HT-29 (cell line): ENCODE results near the gene MRTFA. TPM values are rescaled to one million over a fixed set of nuclear protein-coding genes. Genes with fewer than 3 reads are reported as not detected.
"Not testable (repeated sequence)": the region's sequence is repeated elsewhere in the genome, so short reads cannot be mapped to it uniquely, and the experiment has no call there.

ENCODE experiments used
- DNase-seq: peaks from one replicate; pipeline ENCODE4 v3.0.0-alpha.2; 2015; ENCODE audit warnings: low spot score
- total RNA-seq: library from RNA; depleted of rRNA; stranded (reverse); fragments of >200 nt; shearing (Covaris generic); gene quantifications from 2 replicates; pipeline ENCODE4 v1.2.3, GENCODE V29; 2014

Gene MRTFA
- total RNA-seq, 1 experiment from 2014 or later, result 26.1 TPM

- no peak for DNase-seq
Observed at GRCh38 chr22:40524392-40525249, 111.9 kb downstream of the MRTFA start.

DNA sequence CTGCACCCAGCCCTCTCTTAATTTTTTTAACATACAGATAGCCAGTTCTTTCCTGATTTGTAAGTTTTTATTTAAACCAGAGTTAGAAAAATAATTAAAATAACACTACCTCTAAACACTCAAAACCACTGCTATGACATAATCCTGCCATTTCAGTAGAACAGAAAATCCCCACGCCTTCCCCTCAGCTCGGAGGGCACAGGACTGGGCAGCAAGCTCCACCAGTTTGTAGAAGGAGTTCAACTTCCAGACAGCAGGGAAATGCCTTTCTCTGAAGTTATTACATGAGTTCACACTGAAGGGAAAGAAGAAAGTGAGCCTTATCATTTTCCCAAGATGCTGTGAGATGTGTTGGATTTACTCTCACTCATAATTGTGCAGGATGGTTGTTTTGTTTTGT, 114.4 kb downstream of the MRTFA start:
- no peak for DNase-seq

GRCh38 chr22:40521046-40521445, 115.5 kb downstream of the MRTFA start:
- DNase-seq, result no peak

DNA sequence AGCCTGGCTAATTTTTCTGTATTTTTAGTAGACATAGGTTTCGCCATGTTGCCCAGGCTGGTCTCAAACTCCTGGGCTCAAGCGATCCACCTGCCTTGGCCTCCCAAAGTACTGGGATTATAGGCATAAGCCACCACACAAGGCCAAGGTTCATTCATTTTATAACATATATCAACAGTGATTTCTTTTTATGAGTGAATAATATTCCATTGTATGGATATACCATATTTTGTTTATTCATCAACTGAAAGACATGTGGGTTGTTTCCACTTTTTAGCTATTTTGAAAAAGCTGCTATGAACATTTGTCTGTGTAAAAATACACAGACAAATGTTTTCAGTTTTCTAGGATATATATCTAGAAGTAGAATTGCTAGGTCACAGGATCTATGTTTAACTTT, 116.0 kb downstream of the MRTFA start:
- no peak for DNase-seq

- DNase-seq, result no peak
Observed at GRCh38 chr22:40519948-40520331, 116.6 kb downstream of the MRTFA start.

- no peak for DNase-seq
Observed at GRCh38 chr22:40519284-40519947, 117.1 kb downstream of the MRTFA start.

- DNase-seq, result no peak
Observed at GRCh38 chr22:40518840-40519239, 117.7 kb downstream of the MRTFA start.

- DNase-seq, result no peak
Observed at GRCh38 chr22:40517631-40518030, 118.9 kb downstream of the MRTFA start.

DNA sequence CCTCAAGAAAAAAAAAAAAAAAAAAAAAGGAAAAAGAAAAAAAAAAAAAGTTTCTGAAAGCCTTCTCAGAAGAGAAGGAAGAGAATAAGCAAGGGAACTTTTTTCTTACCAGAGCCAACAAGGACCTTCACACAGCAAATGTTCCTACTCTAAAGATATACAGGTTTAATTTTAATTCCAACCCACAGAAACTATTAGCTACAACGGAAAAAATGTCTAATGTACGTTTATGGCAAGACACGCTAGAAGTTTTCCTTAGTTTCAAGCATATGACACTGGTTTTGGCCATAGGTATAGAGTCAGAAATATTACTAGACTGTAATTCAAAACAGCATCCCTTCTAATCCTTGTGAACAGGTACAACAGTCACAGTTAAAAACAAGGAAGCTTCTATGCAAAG, 120.1 kb downstream of the MRTFA start:
- DNase-seq, result no peak

DNA sequence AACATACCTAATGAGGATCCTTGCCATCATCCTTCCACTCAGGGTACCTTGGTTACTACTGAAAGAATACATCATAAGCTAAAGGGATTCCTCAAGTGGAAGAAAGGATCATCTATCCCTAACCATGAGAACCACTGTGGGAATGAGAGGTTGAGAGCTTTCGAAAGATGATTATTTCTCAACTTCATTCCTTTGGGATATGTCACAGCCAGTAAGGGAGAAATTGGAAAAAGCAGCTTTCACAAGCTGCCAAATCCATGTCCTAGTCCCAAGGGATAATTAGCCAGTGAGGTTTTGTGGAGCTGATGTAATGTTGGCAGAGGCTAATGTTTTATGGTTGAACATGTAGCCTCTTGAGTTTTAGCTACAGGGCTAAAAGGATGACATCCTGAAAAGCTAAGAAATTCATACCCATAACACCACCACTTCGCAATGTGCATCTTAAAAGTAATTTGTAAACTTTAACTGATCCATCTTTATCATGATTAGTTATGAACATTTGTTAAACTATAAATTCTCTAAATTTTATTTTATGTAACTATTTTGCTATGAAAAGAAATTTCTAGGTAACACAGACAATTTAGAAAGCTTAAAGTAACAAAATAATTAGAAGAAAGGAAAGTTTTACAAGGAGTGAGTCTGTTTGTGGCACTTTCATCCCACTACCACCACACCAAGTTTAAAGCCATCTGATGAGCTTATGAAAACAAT, 123.9 kb downstream of the MRTFA start:
- DNase-seq, result no peak

DNA sequence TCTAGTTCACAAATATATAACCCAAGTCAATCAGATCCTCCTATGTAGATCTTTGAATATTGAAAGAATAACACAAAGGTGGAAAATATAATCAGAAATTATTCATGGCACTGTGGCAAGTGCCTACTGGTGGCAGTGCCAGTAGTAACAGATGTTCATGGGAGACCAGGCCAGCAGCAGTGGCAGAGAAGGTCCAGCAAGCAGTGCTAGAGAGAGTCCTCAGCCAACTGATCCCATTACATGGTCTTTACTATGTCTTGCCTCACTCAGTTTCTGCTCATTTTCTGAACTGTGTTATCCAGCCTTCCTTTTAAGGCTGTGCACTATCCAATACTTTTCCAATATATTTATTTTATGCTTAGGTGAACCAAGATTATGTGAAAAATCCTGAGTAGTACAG, 124.9 kb downstream of the MRTFA start:
- no peak for DNase-seq

DNA sequence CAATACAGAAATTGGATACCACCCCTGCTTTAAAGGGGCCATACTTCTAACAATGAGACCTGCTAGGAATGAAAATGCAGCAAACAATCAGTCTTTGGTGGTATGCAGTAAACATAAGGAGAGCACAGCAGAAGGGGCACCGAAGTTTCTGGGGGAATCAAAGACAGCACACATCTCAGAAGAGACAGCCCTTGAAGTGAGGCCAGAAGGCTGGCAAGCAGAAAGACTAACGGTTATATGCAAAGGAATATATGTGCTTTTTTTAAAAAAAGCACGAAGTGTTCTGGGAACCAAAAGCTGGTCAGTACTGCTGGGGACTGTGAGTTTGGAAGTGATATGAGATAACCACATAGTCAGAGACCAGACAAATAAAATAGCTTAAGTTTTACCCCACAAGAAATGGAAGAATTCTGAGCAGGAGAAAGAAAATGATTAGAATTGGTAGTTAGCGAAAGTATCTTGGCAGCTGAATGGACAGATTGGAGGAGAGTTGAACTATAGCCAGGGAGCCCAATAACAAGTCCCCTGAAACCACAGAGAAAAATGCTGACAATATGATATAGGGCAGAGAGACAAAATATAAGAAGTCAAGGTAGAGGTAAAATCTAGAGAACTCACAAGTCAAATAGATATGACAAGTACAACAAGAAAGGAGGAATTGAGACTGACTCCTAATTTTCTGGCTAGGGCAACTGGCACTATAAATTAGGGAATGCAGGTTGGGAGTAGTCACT, 125.7 kb downstream of the MRTFA start:
- no peak for DNase-seq

GRCh38 chr22:40509401-40510134, 127.0 kb downstream of the MRTFA start:
- DNase-seq, result no peak

GRCh38 chr22:40508046-40508445, 128.5 kb downstream of the MRTFA start:
- not testable (repeated sequence) for DNase-seq

DNA sequence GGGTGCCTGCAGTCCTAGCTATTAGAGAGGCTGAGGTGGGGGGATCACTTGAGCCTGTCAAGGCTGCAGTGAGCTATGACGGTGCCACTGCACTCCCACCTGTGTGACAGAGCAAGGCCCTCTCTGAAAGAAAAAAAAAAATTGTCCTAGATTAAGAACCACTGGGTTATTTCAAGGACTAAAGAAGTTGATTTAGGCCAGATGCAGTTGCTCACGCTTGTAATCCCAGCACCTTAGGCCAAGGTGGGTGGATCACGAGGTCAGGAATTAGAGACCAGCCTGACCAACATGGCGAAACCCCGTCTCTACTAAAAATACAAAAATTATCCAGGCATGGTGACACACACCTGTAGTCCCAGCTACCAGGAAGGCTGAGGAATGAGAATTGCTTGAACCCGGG, 129.0 kb downstream of the MRTFA start:
- no peak for DNase-seq

GRCh38 chr22:40506762-40507161, 129.8 kb downstream of the MRTFA start:
- no peak for DNase-seq

DNA sequence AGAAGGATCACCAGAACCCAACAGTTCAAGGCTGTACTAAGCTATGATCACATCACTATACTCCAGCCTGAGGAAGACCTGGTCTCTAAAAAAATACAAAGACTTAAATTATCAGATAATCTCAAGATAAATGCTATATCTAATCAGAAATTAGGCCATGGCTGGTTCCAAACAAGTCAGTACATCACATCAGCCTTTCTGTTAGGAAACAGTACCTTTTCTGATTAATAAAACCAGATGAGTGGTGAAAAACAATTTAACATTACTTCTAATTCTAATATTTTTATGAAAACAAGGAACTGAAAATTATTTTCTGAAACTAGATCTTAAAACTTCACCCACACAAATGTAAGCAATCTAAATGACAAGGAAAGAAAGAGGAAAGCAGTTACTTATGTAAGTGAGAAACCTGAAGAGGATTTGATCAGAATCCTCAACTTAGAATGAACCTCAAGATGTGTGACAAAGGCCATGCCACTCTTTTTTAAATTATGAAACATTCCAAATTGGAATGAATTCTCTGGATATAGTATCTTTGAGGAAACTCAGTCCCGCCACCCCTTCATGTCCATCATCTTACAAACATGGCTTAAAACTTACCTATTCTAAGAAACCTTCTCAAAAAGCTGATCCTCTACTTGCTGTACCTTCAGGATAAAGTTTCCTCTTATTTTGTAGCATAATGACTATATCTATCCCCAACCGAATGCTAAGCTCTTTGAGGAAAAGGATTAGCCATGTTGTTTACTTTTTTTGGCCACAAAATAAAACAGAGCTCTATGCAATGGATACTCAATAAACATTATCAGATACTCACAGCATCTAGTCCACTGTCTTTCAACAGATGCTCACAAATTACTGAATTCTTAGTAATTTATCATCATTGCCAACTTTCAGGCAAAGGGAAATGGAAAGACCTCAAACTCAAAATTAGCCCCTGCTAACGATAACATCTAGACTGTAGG, 132.0 kb downstream of the MRTFA start:
- DNase-seq, result no peak

DNA sequence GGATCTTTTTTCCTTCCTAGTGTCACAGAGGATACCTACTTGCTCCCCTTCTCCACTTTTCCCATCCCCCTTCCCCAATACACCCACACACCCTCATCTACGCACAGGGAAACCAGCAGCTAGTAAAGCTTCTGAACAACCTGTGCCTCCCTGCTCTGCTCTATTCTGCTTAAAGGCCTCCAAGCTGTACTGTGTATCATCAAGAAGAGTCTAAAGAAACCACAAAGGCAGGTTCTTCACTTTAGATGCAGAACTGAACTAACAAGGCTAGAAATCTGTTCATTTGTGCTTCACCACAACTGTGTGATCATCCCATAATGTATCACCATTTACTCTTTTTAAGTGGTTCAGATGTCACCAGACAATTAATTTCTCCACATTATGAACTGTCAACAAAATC, 133.6 kb downstream of the MRTFA start:
- no peak for DNase-seq

GRCh38 chr22:40500465-40500786, 136.1 kb downstream of the MRTFA start:
- not testable (repeated sequence) for DNase-seq

- peak; percentile 48 for DNase-seq
Observed at GRCh38 chr22:40499209-40499623, 137.3 kb downstream of the MRTFA start.
